Measurements from ENCODE around the gene TBC1D22A. TPM values are rescaled to one million over a fixed set of nuclear protein-coding genes. Genes with fewer than 3 reads are reported as not detected.

The TBC1D22A gene
- total RNA-seq, 2 donors from 2014 or later: 21.0 to 27.9 TPM

- Mint-ChIP-seq H3K9me3 (no peaks in the 10 kb centered on the region), H3K4me1 (no peaks in the 10 kb centered on the region), H3K36me3 (ENCODE audit: low read depth) (peaks cover 47% of the 10 kb centered on the region), H3K27ac (no peak overlapping the region), H3K27me3 (ENCODE audit: insufficient read depth) (no peaks in the 10 kb centered on the region), H3K4me3 (no peak overlapping the region)
- no peaks in the 10 kb centered on the region for H3K9me3 ChIP-seq (ENCODE audit: control insufficient read depth, low read length)
- H3K36me3 ChIP-seq (ENCODE audit: control insufficient read depth, insufficient read depth, low read length): peaks cover 41% of the 10 kb centered on the region
- H3K27ac ChIP-seq (ENCODE audit: low read depth, low read length): no peak overlapping the region
- TF ChIP-seq CTCF (conservative IDR thresholded peaks at IDR 0.05): no peak
- no peak for DNase-seq
- WGBS, 2 experiments (ENCODE audit: insufficient coverage in 1 of 2, insufficient read length in 1 of 2): 89 to 97% methylated on average over 4 to 13 of the region's 13 CpGs
- H3K4me1 ChIP-seq (ENCODE audit: control insufficient read depth, insufficient read depth, low read length): no peaks in the 10 kb centered on the region
- H3K4me3 ChIP-seq (ENCODE audit: low read length): no peak overlapping the region
- H3K9ac ChIP-seq (ENCODE audit: extremely low read depth, low read length, poor library complexity, severe bottlenecking): no peak overlapping the region
- no peaks in the 10 kb centered on the region for H3K27me3 ChIP-seq (ENCODE audit: control insufficient read depth, insufficient read depth, low read length, poor library complexity, severe bottlenecking)
Observed at GRCh38 chr22:46896568-46897245, 134.3 kb downstream of the TBC1D22A start.

GRCh38 chr22:46897246-46897623 is 134.8 kb downstream of the TBC1D22A start:
- H3K36me3 ChIP-seq (ENCODE audit: control insufficient read depth, insufficient read depth, low read length): peaks cover 38% of the 10 kb centered on the region
- Mint-ChIP-seq H3K27me3 (ENCODE audit: insufficient read depth) (no peaks in the 10 kb centered on the region), H3K27ac (no peak overlapping the region), H3K4me1 (no peaks in the 10 kb centered on the region), H3K36me3 (ENCODE audit: low read depth) (peaks cover 46% of the 10 kb centered on the region), H3K9me3 (no peaks in the 10 kb centered on the region), H3K4me3 (no peak overlapping the region)
- no peaks in the 10 kb centered on the region for H3K4me1 ChIP-seq (ENCODE audit: control insufficient read depth, insufficient read depth, low read length)
- 92 to 93% methylated on average over 3 to 4 of the region's 4 CpGs for WGBS, 2 experiments (ENCODE audit: insufficient coverage in 1 of 2, insufficient read length in 1 of 2)
- no peaks in the 10 kb centered on the region for H3K27me3 ChIP-seq (ENCODE audit: control insufficient read depth, insufficient read depth, low read length, poor library complexity, severe bottlenecking)
- H3K4me3 ChIP-seq (ENCODE audit: low read length): no peak overlapping the region
- peak; percentile 42 for DNase-seq
- TF ChIP-seq CTCF (conservative IDR thresholded peaks at IDR 0.05): no peak
- H3K9ac ChIP-seq (ENCODE audit: extremely low read depth, low read length, poor library complexity, severe bottlenecking): no peak overlapping the region
- no peaks in the 10 kb centered on the region for H3K9me3 ChIP-seq (ENCODE audit: control insufficient read depth, low read length)
- no peak overlapping the region for H3K27ac ChIP-seq (ENCODE audit: low read depth, low read length)

- peaks cover 30% of the 10 kb centered on the region for H3K36me3 Mint-ChIP-seq (ENCODE audit: low read depth)
- no peaks in the 10 kb centered on the region for H3K9me3 Mint-ChIP-seq
- Histone ChIP-seq H3K4me1 (ENCODE audit: control insufficient read depth, insufficient read depth, low read length) (no peaks in the 10 kb centered on the region), H3K9me3 (ENCODE audit: control insufficient read depth, low read length) (no peaks in the 10 kb centered on the region), H3K36me3 (ENCODE audit: control insufficient read depth, insufficient read depth, low read length) (peaks cover 20% of the 10 kb centered on the region), H3K27me3 (ENCODE audit: control insufficient read depth, insufficient read depth, low read length, poor library complexity, severe bottlenecking) (no peaks in the 10 kb centered on the region), H3K27ac (ENCODE audit: low read depth, low read length) (no peak overlapping the region), H3K4me3 (ENCODE audit: low read length) (no peak overlapping the region), H3K9ac (ENCODE audit: extremely low read depth, low read length, poor library complexity, severe bottlenecking) (no peak overlapping the region)
- DNase-seq: no peak
- WGBS, 2 experiments (ENCODE audit: insufficient coverage in 1 of 2, insufficient read length in 1 of 2): 94% methylated on average over 5 of the region's 5 CpGs; no CpG with 5 or more reads in 1 of the 2 experiments
- H3K27ac Mint-ChIP-seq: no peak overlapping the region
- no peak for TF ChIP-seq CTCF (conservative IDR thresholded peaks at IDR 0.05)
- no peaks in the 10 kb centered on the region for H3K27me3 Mint-ChIP-seq (ENCODE audit: insufficient read depth)
- peaks cover 11% of the 10 kb centered on the region for H3K4me1 Mint-ChIP-seq
- no peak overlapping the region for H3K4me3 Mint-ChIP-seq
Observed at GRCh38 chr22:46900549-46900948, 138.1 kb downstream of the TBC1D22A start.

Data from endodermal cell (in vitro differentiated cells).